OCI-M1 (cell line): Measurements from ENCODE around the gene VPS26A.

ENCODE experiments used
- DNase-seq: peaks from one replicate; lab custom pipeline; 2025; lab: John Stamatoyannopoulos, UW

VPS26A gene

GRCh38 chr10:69179089-69179742 lies 55.2 kb downstream of the VPS26A start:
- no peak for DNase-seq

DNA sequence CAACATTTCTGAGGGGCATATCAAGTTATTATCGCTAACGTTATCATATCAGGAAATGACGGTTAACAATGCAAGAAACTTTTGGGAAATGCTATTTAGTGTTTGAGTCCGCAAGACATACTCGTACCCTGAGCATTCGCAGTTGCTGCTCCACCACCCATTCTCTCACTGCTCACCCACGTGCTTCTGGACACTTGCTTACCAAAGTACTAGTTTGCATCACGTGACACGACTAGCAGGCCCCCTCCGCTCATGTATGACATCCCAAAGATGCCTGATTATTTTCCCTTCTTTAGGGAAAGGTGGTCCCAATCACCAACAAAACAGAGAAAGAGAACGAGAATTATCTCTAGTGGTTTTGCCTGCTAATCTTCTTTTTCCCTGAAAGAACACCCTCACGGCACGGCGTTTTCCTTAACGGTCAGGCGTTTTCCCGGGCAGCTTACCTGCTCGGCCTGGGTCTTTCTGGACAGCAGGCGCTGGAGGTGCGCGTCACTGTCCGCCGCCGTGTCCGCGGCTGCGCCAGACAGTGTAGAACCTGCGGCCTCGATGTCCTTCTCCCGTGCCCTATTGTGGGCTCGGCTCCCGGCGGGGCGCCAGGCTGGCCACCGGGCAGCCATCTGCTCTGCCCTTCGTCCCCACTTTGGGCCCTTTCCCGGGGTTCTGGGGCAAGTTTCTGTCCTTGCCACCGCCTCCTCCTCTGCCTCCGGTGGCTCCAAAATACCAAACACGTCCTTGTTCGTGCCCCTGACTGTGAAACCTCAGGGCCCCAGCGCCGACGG lies 56.0 kb downstream of the VPS26A start, which contains the start of gene SUPV3L1:
Gene SUPV3L1 (plus strand): TSS at position 492 of the 782 bp plus-strand sequence. CDS start 58 bp downstream, at position 550.
- peak; percentile 98 for DNase-seq

DNA sequence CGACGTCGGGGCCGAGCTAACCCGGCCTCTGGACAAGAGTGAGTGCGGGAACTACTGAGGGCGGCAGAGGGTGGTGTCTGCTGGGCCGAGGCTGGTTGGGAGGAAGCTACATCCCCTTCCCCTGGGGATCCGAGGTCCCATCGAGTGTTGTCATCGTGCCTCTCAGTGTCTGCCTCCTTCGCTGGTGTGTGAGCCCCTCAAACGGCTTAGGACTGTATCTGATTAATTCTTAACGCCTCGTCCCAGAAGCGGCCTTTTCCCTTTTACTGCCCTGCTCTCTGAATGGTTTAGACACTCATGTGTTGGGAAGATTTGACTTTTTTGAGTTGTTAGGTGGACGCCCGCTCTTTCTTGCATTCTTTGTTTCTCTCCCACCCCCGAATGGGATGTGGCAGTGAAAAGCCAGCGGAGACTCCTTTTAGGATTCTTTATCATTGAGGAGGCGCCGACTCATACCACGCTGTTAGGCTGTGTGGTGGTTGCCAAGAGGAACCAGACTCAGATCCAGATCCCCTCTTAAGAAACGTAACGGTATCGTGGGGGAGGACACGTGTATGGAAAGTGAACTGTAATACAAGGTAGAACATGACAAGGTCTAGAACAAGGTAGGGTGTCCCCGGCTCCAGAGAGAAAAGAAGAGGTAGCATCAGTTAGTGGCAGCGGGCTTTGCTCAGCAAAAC lies 56.7 kb downstream of the VPS26A start:
- peak; percentile 63 for DNase-seq

DNA sequence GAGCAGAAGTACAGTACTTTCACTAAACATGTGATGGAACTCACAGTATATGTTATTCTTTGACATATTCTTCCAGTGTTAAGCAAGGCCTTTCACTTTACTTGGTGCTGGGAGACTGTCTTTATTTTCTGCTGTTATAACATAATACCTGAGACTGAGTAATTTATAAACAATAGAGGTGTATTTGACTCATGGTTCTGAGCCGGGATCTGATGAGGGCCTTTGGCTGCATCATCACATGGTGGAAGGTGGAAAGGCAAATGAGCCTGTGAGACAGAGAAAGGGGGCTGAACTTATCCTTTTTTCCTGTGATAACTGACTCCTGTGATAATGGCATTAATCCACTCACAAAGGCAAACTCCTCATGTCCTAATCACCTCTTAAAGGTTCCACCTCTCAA lies 57.5 kb downstream of the VPS26A start:
- no peak for DNase-seq

- no peak for DNase-seq
These were observed 58.0 kb downstream of the VPS26A start for GRCh38 chr10:69182005-69182404.

- no peak for DNase-seq
These were observed 62.5 kb downstream of the VPS26A start for GRCh38 chr10:69186524-69186923.

- no peak for DNase-seq
These were observed 77.1 kb downstream of the VPS26A start for GRCh38 chr10:69201045-69201444.

DNA sequence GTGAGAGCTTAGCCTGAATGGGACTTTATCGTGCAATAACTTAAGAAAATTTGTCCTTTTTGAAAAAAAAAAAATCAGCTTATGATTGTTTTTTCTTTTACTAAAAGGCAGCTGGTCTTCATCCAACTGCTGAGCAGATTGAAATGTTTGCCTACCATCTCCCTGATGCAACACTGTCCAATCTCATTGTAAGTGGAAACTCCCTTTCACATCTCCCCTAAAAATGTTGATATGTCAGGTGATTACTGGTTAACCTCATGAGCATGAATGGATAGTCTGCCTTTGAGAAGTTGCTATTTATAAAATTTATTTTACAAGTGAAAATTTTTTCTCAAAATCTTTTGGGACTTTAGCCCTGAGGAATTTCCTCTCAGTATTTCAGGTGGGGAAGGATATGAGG lies 78.4 kb downstream of the VPS26A start:
- DNase-seq = peak; percentile 49

- no peak for DNase-seq
These were observed 84.8 kb downstream of the VPS26A start for GRCh38 chr10:69208761-69209160.

DNA sequence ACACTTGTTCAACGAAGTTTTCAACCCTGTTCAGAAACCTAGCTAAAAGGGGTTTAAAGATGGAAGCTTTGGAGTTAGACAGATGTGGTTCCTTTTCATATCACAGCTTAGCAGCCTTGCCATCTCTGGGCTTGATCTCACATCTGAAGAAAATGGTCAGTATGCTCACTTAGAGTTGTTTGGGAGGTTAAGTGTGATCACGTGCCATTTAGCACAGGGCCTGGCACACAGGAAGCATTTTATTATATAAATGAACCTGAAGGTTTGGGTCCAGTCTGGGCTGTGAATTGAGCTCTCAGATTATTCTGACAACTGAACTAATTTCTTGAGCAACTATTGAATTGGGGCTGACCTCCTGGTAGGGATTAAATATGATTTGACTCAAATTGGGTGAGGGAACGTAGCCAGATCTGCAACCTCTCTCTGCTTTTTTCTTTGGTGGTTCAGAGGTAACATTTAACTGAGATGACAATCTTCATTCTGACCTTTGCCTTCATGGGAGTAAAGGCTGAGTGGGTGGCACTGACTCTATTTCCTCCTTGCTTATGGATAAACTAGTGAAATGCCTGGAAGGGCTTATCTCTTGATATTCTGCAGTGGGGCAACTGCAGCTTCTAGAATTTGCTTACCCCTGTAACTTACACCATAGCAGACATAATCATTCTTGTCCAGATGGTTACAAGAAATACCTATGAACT lies 86.0 kb downstream of the VPS26A start:
- DNase-seq = peak; percentile 35

- DNase-seq = peak; percentile 51
These were observed 87.1 kb downstream of the VPS26A start for GRCh38 chr10:69211104-69211503.

GRCh38 chr10:69211524-69211923 lies 87.5 kb downstream of the VPS26A start:
- DNase-seq = no peak

GRCh38 chr10:69213591-69214311 lies 89.8 kb downstream of the VPS26A start:
- peak; percentile 83 for DNase-seq

GRCh38 chr10:69214666-69215131 lies 90.7 kb downstream of the VPS26A start:
- peak; percentile 39 for DNase-seq

DNA sequence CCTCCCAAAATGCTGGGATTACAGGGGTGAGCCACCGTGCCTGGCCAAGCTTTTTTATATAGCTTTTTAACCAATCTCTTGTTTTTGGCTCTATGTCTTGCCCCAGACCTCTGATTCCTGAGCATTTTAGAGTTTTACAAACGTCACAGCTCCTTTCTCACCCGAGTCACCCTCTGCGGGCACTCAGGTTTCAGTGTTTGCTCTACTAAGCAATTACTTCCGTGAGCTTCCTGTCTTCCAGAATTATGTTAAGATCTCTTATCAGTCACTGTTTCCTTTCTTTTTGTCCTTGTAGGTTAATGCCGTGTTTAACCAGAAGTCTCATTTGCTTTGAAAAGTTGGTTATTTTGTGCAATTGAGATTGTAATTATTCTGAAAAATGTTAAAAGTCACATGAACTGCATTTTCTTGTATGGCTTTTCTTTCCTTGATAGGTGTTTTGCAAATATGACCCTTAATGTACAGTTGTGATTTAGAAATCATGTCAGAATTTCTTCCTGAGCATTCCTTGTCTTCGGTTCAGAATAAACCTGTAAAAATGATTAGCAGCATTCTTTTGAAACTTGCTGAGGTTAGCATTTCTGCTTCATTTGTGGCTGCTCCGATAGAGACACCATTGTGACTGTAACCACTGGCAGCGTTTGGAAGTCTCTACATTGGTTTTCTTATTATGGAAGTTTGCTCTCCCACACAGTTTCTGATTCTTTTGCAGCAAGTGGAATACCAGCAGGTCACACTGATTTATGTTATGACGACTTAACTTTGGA lies 91.6 kb downstream of the VPS26A start:
- peak; percentile 43 for DNase-seq

DNA sequence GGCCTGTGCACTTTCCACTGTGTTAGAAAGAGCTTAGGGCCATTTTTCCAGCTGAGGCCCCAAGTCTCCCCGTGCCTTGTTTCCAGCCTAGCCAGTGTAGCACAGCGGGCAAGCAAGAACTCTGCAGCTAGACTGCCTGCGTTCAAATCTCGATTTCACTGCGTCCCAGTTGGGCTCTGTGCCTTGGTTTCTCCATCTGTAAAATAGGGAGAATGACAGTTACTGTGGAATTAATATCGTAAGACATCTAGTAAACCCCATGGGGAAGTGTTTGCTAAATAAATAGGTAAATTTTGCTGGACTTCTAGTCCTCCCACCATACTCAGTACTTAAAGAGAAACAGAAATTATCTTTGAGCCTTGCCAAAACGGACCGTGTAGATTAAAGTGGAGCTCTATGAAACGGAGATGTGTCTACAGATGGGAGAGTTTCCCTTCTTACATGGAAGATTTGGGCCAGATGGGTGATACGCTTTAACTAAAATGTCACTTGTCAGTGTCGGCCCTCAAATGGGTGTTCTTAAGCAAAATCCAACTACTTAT lies 92.7 kb downstream of the VPS26A start:
- peak; percentile 62 for DNase-seq

DNA sequence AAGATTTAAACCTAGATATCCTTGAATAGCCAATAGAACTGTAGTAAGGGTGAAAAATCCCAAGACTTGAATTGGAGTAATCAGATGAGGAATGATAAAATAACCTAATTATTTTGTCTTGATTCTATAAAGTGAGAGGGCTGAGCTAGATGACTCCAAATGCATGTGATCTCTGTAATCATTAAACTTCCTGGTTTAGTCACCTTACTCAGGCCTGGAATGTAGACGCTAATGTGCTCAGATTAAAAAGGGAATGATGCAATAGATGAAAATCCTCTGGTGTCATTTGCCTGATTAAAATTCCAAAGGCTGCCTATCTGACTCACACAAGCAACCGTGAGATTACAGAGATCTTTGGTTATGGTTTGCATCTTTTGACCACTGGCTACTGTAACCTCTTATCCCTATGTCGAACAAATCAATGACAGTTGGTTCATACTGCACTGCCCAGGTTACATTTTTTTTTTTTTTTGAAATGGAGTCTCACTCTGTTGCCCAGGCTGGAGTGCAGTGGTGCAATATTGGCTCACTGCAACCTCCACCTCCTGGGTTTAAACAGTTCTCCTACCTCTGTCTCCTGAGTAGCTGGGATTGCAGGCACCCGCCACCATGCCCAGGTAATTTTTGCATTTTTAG lies 93.3 kb downstream of the VPS26A start:
- peak; percentile 96 for DNase-seq

- DNase-seq = no peak
These were observed 94.9 kb downstream of the VPS26A start for GRCh38 chr10:69218831-69219230.

- DNase-seq = no peak
These were observed 96.1 kb downstream of the VPS26A start, which contains the start of gene HKDC1 for GRCh38 chr10:69220041-69220451. Gene HKDC1 (plus strand): TSS chr10:69220332. CDS start chr10:69220436, 104 bp downstream.

GRCh38 chr10:69220507-69220906 lies 96.5 kb downstream of the VPS26A start:
- no peak for DNase-seq
